Subcutaneous abdominal adipose tissue (tissue), 5 donors: ENCODE data around the gene HCST.
"Not testable (repeated sequence)": the region's sequence is repeated elsewhere in the genome, so short reads cannot be mapped to it uniquely, and the experiment has no call there.

Experiments used
- H3K27ac ChIP-seq: one replicate; pipeline ENCODE4 v1.7.0; 2013; ENCODE audit warnings: low read depth, mild to moderate bottlenecking, inconsistent platforms, low read length, moderate library complexity
- H3K27me3 ChIP-seq, 5 donors: one replicate each; pipeline ENCODE4 v1.7.0; 2013; ENCODE audit warnings: low read length in 5 of 5, inconsistent platforms in 1 of 5; ENCODE audit not compliant: control insufficient read depth in 5 of 5, insufficient read depth in 4 of 5
- H3K36me3 ChIP-seq, 5 donors: one replicate each; pipeline ENCODE4 v1.7.0; 2013; ENCODE audit warnings: low read length in 5 of 5; ENCODE audit not compliant: control insufficient read depth in 5 of 5, insufficient read depth in 5 of 5
- H3K4me1 ChIP-seq, 5 donors: one replicate each; pipeline ENCODE4 v1.7.0; 2013; ENCODE audit warnings: low read length in 5 of 5, mild to moderate bottlenecking in 3 of 5, moderate library complexity in 1 of 5; ENCODE audit not compliant: control insufficient read depth in 5 of 5, insufficient read depth in 5 of 5
- H3K4me3 ChIP-seq, 5 donors: one replicate each; pipeline ENCODE4 v1.7.0; 2013; ENCODE audit warnings: low read length in 5 of 5, low read depth in 1 of 5
- H3K9ac ChIP-seq, 5 donors: one replicate each; pipeline ENCODE4 v1.7.0; 2013; ENCODE audit warnings: low read length in 5 of 5, mild to moderate bottlenecking in 4 of 5, moderate library complexity in 3 of 5
- H3K9me3 ChIP-seq, 5 donors: one replicate each; pipeline ENCODE4 v1.7.0; 2013; ENCODE audit warnings: low read length in 5 of 5; ENCODE audit not compliant: control insufficient read depth in 5 of 5
- donor health status: healthy.
- donor health status: healthy.
- donor health status: healthy.
- donor health status: healthy.
- donor health status: healthy.

The HCST gene

GRCh38 chr19:35863018-35863417, 39.3 kb upstream of the HCST start:
- Histone ChIP-seq H3K4me3 (no peak overlapping the region), H3K9ac (no peak overlapping the region), H3K27ac (no peak overlapping the region), H3K36me3 (no peaks in the 10 kb centered on the region), H3K27me3 (peaks cover 15 to 51% (median 50%) of the 10 kb centered on the region in 5 donors), H3K9me3 (no peaks in the 10 kb centered on the region), H3K4me1 (peaks cover 0 to 10% (median 7%) of the 10 kb centered on the region in 5 donors)

GRCh38 chr19:35868172-35868822, 34.0 kb upstream of the HCST start, which contains the start of gene APLP1:
Gene APLP1 (plus strand): TSS chr19:35868574. CDS start chr19:35868637, 63 bp downstream.
- Histone ChIP-seq H3K9me3 (no peaks in the 10 kb centered on the region), H3K27ac (no peak within 1 kb of the TSS), H3K4me3 (peak within 1 kb of the TSS in 4 of 5 donors; percentile 24 to 61 (median 36)), H3K27me3 (peaks cover 16 to 42% (median 38%) of the 10 kb centered on the region in 5 donors), H3K36me3 (no peaks in the 10 kb centered on the region), H3K4me1 (peaks cover 0 to 23% (median 21%) of the 10 kb centered on the region in 5 donors), H3K9ac (peak within 1 kb of the TSS in 1 of 5 donors; percentile 6)

- no peaks in the 10 kb centered on the region for H3K9me3 ChIP-seq
- H3K4me1 ChIP-seq, result peaks cover 0 to 23% (median 21%) of the 10 kb centered on the region in 5 donors
- H3K9ac ChIP-seq, result peak overlapping the region in 1 of 5 donors; percentile 6
- no peak overlapping the region for H3K27ac ChIP-seq
- H3K4me3 ChIP-seq, result peak overlapping the region in 4 of 5 donors; percentile 24 to 61 (median 36)
- peaks cover 16 to 42% (median 38%) of the 10 kb centered on the region in 5 donors for H3K27me3 ChIP-seq
- no peaks in the 10 kb centered on the region for H3K36me3 ChIP-seq
Observed at GRCh38 chr19:35868823-35869326, 33.5 kb upstream of the HCST start.

GRCh38 chr19:35869327-35870123, 32.8 kb upstream of the HCST start:
- Histone ChIP-seq H3K9me3 (no peaks in the 10 kb centered on the region), H3K4me3 (peak overlapping the region in 3 of 5 donors; percentile 17 to 61 (median 20)), H3K9ac (no peak overlapping the region), H3K4me1 (peaks cover 0 to 23% (median 21%) of the 10 kb centered on the region in 5 donors), H3K27me3 (peaks cover 15 to 42% (median 38%) of the 10 kb centered on the region in 5 donors), H3K27ac (no peak overlapping the region), H3K36me3 (no peaks in the 10 kb centered on the region)

- H3K9ac ChIP-seq, H3K9me3 ChIP-seq, H3K36me3 ChIP-seq, H3K27ac ChIP-seq: not testable (repeated sequence)
- H3K27me3 ChIP-seq, result peaks cover 12 to 42% (median 38%) of the 10 kb centered on the region in 5 donors
- H3K4me3 ChIP-seq, result peak overlapping the region in 1 of 5 donors; percentile 48
- H3K4me1 ChIP-seq, result peaks cover 0 to 23% (median 21%) of the 10 kb centered on the region in 5 donors
Observed at GRCh38 chr19:35870124-35870736, 32.1 kb upstream of the HCST start.

GRCh38 chr19:35870798-35871197, 31.5 kb upstream of the HCST start:
- no peak overlapping the region for H3K9ac ChIP-seq
- no peaks in the 10 kb centered on the region for H3K36me3 ChIP-seq
- H3K9me3 ChIP-seq, result no peaks in the 10 kb centered on the region
- H3K4me3 ChIP-seq, result no peak overlapping the region
- H3K27ac ChIP-seq, result no peak overlapping the region
- peaks cover 8 to 36% (median 33%) of the 10 kb centered on the region in 5 donors for H3K27me3 ChIP-seq
- peaks cover 0 to 23% (median 21%) of the 10 kb centered on the region in 5 donors for H3K4me1 ChIP-seq

GRCh38 chr19:35871611-35872010, 30.7 kb upstream of the HCST start:
- no peaks in the 10 kb centered on the region for H3K9me3 ChIP-seq
- peaks cover 3 to 33% (median 30%) of the 10 kb centered on the region in 5 donors for H3K27me3 ChIP-seq
- H3K36me3 ChIP-seq, result no peaks in the 10 kb centered on the region
- H3K4me1 ChIP-seq, result peaks cover 0 to 23% (median 21%) of the 10 kb centered on the region in 5 donors
- H3K27ac ChIP-seq, result no peak overlapping the region
- H3K4me3 ChIP-seq, result no peak overlapping the region
- no peak overlapping the region for H3K9ac ChIP-seq

GRCh38 chr19:35872180-35872579, 30.1 kb upstream of the HCST start:
- no peaks in the 10 kb centered on the region for H3K9me3 ChIP-seq
- peaks cover 0 to 23% (median 21%) of the 10 kb centered on the region in 5 donors for H3K4me1 ChIP-seq
- H3K9ac ChIP-seq, result no peak overlapping the region
- peaks cover 3 to 31% (median 30%) of the 10 kb centered on the region in 5 donors for H3K27me3 ChIP-seq
- no peak overlapping the region for H3K4me3 ChIP-seq
- no peak overlapping the region for H3K27ac ChIP-seq
- H3K36me3 ChIP-seq, result no peaks in the 10 kb centered on the region

- Histone ChIP-seq H3K27ac (no peak overlapping the region), H3K9me3 (no peaks in the 10 kb centered on the region), H3K36me3 (no peaks in the 10 kb centered on the region), H3K27me3 (peaks cover 0 to 35% (median 25%) of the 10 kb centered on the region in 5 donors), H3K9ac (no peak overlapping the region), H3K4me3 (no peak overlapping the region), H3K4me1 (peaks cover 0 to 9% (median 8%) of the 10 kb centered on the region in 5 donors)
Observed at GRCh38 chr19:35874392-35874930, 27.9 kb upstream of the HCST start.
